Measurements from ENCODE around the gene CCDC9.

- no peak for TF ChIP-seq JUNB (IDR thresholded peaks at IDR 0.05; ENCODE audit: unreplicated experiment)
- no peak for TF ChIP-seq CTCF (conservative IDR thresholded peaks at IDR 0.05; ENCODE audit: low read depth in 2 of 2)
- TF ChIP-seq ETS1 (IDR thresholded peaks at IDR 0.05) = no peak
- TF ChIP-seq EZH2 (IDR thresholded peaks at IDR 0.05; ENCODE audit: low read depth, unreplicated experiment) = no peak
- no peak for TF ChIP-seq REST (IDR thresholded peaks at IDR 0.05; ENCODE audit: unreplicated experiment)
- no peak for TF ChIP-seq STAT1 (IDR thresholded peaks at IDR 0.05; ENCODE audit: unreplicated experiment)
- no peak for TF ChIP-seq POLR2AphosphoS5 (IDR thresholded peaks at IDR 0.05; ENCODE audit: low read depth)
- TF ChIP-seq ZNF331 (CRISPR knock-in tag; IDR thresholded peaks at IDR 0.05; ENCODE audit: low read depth) = no peak
These were observed 27.2 kb downstream of the CCDC9 start for GRCh38 chr19:47283405-47284059.

All from GM23338 (cell line).